Parathyroid adenoma (tissue), 2 donors: ENCODE measurements around the gene MT1E.

Experiments
- H2AFZ ChIP-seq: fragments of 300-600 bp; sonication (generic); one replicate; pipeline ENCODE4 v1.7.0; 2017; ENCODE audit warnings: antibody characterized with exemption, mild to moderate bottlenecking
- H3K27ac ChIP-seq: fragments of 300-600 bp; sonication (generic); one replicate; pipeline ENCODE4 v1.7.0; 2017
- H3K27me3 ChIP-seq: fragments of 300-600 bp; sonication (generic); one replicate; pipeline ENCODE4 v1.7.0; 2017; ENCODE audit warnings: low read length; ENCODE audit not compliant: control insufficient read depth, insufficient read depth
- H3K36me3 ChIP-seq: fragments of 300-600 bp; sonication (generic); one replicate; pipeline ENCODE4 v1.7.0; 2017; ENCODE audit warnings: low read length; ENCODE audit not compliant: control insufficient read depth, insufficient read depth
- H3K4me1 ChIP-seq: fragments of 300-600 bp; sonication (generic); one replicate; pipeline ENCODE4 v1.7.0; 2017; ENCODE audit warnings: control low read depth
- H3K4me2 ChIP-seq: fragments of 300-600 bp; sonication (generic); one replicate; pipeline ENCODE4 v1.7.0; 2017; ENCODE audit warnings: low read length
- H3K4me3 ChIP-seq: fragments of 300-600 bp; sonication (generic); one replicate; pipeline ENCODE4 v1.7.0; 2017; ENCODE audit warnings: low read depth, low read length
- H3K79me2 ChIP-seq: fragments of 300-600 bp; sonication (generic); one replicate; pipeline ENCODE4 v1.7.0; 2017; ENCODE audit warnings: control low read depth
- H3K9ac ChIP-seq: fragments of 300-600 bp; sonication (generic); one replicate; pipeline ENCODE4 v1.7.0; 2017; ENCODE audit warnings: mild to moderate bottlenecking
- H3K9me3 ChIP-seq: fragments of 300-600 bp; sonication (generic); one replicate; pipeline ENCODE4 v1.7.0; 2017; ENCODE audit warnings: low read length; ENCODE audit not compliant: control insufficient read depth
- CTCF ChIP-seq: fragments of 300-600 bp; sonication (generic); IDR thresholded peaks from one replicate; pipeline ENCODE4 v1.7.0; 2017; ENCODE audit warnings: antibody characterized with exemption, mild to moderate bottlenecking
- donor health status: primary hyperparathyroidism.

Gene MT1E

GRCh38 chr16:56629531-56629930 is 4.0 kb downstream of the MT1E start:
- H3K27ac ChIP-seq = no peak overlapping the region
- no peaks in the 10 kb centered on the region for H3K36me3 ChIP-seq
- TF ChIP-seq CTCF = no peak

GRCh38 chr16:56630134-56630533 is 4.6 kb downstream of the MT1E start:
- no peak overlapping the region for H2AFZ ChIP-seq
- no peaks in the 10 kb centered on the region for H3K4me1 ChIP-seq
- no peaks in the 10 kb centered on the region for H3K79me2 ChIP-seq
- no peaks in the 10 kb centered on the region for H3K27me3 ChIP-seq
- H3K9ac ChIP-seq = no peak overlapping the region
- H3K4me2 ChIP-seq = no peak overlapping the region
- no peak overlapping the region for H3K4me3 ChIP-seq
- no peak for TF ChIP-seq CTCF
- no peaks in the 10 kb centered on the region for H3K36me3 ChIP-seq
- H3K9me3 ChIP-seq = no peaks in the 10 kb centered on the region
- H3K27ac ChIP-seq = no peak overlapping the region

More at GRCh38 chr16:56629531-56629930, 4.0 kb downstream of the MT1E start:
- Histone ChIP-seq H3K4me1 (no peaks in the 10 kb centered on the region), H3K4me3 (no peak overlapping the region), H3K4me2 (no peak overlapping the region), H3K27me3 (no peaks in the 10 kb centered on the region), H2AFZ (no peak overlapping the region), H3K9me3 (no peaks in the 10 kb centered on the region), H3K9ac (no peak overlapping the region), H3K79me2 (no peaks in the 10 kb centered on the region)

- Histone ChIP-seq H3K79me2 (no peaks in the 10 kb centered on the region), H3K4me2 (no peak overlapping the region), H3K9me3 (no peaks in the 10 kb centered on the region), H3K27ac (no peak overlapping the region), H3K27me3 (no peaks in the 10 kb centered on the region), H2AFZ (no peak overlapping the region), H3K4me1 (no peaks in the 10 kb centered on the region), H3K4me3 (no peak overlapping the region), H3K36me3 (no peaks in the 10 kb centered on the region), H3K9ac (no peak overlapping the region)
- no peak for TF ChIP-seq CTCF
These were observed 5.6 kb downstream of the MT1E start for GRCh38 chr16:56631197-56631596.

- Histone ChIP-seq H3K4me1 (no peaks in the 10 kb centered on the region), H3K27ac (peak overlapping the region; percentile 25), H3K4me3 (peak overlapping the region; percentile 47), H3K36me3 (no peaks in the 10 kb centered on the region), H3K79me2 (no peaks in the 10 kb centered on the region), H3K4me2 (peak overlapping the region; percentile 79), H3K27me3 (no peaks in the 10 kb centered on the region), H3K9me3 (no peaks in the 10 kb centered on the region), H2AFZ (peak overlapping the region; percentile 21), H3K9ac (no peak overlapping the region)
- no peak for TF ChIP-seq CTCF
These were observed 6.2 kb downstream of the MT1E start for GRCh38 chr16:56631832-56632155.

GRCh38 chr16:56632156-56632847 is 6.7 kb downstream of the MT1E start, which contains the start of gene MT1M:
Gene MT1M (plus strand): TSS chr16:56632659. CDS start chr16:56632732, 73 bp downstream.
- no peak for TF ChIP-seq CTCF
- Histone ChIP-seq H3K4me1 (no peaks in the 10 kb centered on the region), H3K27ac (peak within 1 kb of the TSS; percentile 25), H3K9ac (no peak within 1 kb of the TSS), H3K27me3 (no peaks in the 10 kb centered on the region), H3K4me2 (peak within 1 kb of the TSS; percentile 79), H3K9me3 (no peaks in the 10 kb centered on the region), H3K36me3 (no peaks in the 10 kb centered on the region), H3K79me2 (no peaks in the 10 kb centered on the region), H2AFZ (peak within 1 kb of the TSS; percentile 21), H3K4me3 (peak within 1 kb of the TSS; percentile 47)
